ENCODE results near the gene CITED1.

Gene CITED1

GRCh38 chrX:72270316-72270866 lies 35.3 kb downstream of the CITED1 start:
- no peak for DNase-seq

GRCh38 chrX:72269671-72270251 lies 36.0 kb downstream of the CITED1 start:
- no peak for DNase-seq

- no peak for DNase-seq
These were observed 36.9 kb downstream of the CITED1 start for GRCh38 chrX:72268597-72269365.

- no peak for DNase-seq
These were observed 40.5 kb downstream of the CITED1 start for GRCh38 chrX:72265263-72265662.

GRCh38 chrX:72262077-72262476 lies 43.6 kb downstream of the CITED1 start:
- DNase-seq, result no peak

- DNase-seq, result no peak
These were observed 45.3 kb downstream of the CITED1 start for GRCh38 chrX:72260448-72260847.

- DNase-seq, result no peak
These were observed 47.5 kb downstream of the CITED1 start for GRCh38 chrX:72258174-72258573.

- DNase-seq, result no peak
These were observed 49.9 kb downstream of the CITED1 start for GRCh38 chrX:72255864-72256263.

- peak in 5 of 14 donors; percentile 0 to 34 (median 16) for DNase-seq
These were observed 50.3 kb downstream of the CITED1 start for GRCh38 chrX:72255445-72255844.

GRCh38 chrX:72254816-72255215 lies 50.9 kb downstream of the CITED1 start:
- peak in 1 of 14 donors; percentile 1 for DNase-seq

- DNase-seq, result no peak
These were observed 52.0 kb downstream of the CITED1 start for GRCh38 chrX:72253686-72254085.

Data from C1 segment of cervical spinal cord (tissue), 14 donors.